HG03060 (cell line): ENCODE measurements around the gene PPP2R2C.

Source experiments
- ATAC-seq: cut with Tn5 transposase; IDR thresholded peaks from one replicate; pipeline ENCODE4 v1.9.1; 2021; ENCODE audit warnings: low read depth, moderate number of reproducible peaks; ENCODE audit not compliant: unreplicated experiment

The PPP2R2C gene

DNA sequence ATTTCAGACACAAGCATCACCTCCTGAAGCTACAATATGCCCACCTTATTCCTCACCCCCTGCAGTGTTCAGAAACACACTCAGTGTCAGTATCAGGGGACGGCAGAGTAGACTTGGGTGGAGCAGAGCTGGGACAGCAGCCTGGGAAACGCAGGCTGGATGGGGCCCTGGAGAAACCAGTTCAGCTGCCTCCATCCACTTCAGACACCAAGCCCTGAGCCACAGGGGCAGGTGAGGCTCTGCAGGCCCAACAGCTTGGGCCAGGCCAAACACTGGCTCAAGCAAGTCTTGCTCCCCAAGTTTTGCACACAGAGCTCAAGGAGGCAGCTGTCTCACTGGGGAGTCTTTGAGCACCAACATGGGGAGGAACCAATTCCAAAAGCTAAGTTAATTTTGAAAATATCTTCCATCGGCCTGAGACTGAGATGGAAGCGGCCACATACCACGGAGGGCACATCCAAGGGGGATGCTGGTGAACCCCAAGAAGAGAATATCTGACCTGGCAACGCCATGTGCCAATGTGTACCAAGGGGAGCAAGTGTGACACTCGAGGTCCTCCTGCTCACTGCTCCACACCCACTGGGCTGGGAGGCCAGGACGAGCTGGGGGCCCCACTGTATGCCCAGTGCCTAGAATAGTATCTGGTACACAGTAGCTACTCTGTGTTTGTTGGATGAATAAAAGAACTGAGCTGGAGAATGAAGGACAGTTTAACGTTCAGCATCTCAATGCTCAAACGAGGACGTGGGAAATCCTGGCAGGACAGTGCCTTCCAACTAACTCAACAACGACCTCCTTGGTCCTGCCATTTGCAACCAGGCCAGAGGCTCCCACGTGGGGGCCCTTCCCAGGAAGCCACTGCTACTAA, 45.6 kb downstream of the PPP2R2C start:
- no peak for ATAC-seq

DNA sequence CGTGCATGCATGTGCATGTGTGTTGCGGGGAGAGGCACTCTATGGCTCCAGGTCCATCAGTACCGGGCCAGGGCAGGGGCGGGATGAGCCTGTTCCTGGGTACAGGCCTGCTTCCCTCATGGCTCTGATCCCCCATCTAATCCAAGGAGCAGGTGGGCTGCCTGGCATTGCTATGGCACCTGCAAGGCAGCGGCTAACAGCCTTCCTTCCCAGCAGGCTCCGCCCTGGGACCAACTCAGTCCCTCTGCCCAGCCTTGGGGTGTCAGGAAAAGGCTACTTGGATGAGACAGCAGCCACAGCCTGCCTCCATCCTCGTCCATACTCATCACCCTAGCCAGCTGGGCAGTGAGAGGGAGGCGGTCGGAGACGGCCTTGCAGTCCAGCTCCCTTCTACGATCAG, 46.5 kb downstream of the PPP2R2C start:
- ATAC-seq = no peak

DNA sequence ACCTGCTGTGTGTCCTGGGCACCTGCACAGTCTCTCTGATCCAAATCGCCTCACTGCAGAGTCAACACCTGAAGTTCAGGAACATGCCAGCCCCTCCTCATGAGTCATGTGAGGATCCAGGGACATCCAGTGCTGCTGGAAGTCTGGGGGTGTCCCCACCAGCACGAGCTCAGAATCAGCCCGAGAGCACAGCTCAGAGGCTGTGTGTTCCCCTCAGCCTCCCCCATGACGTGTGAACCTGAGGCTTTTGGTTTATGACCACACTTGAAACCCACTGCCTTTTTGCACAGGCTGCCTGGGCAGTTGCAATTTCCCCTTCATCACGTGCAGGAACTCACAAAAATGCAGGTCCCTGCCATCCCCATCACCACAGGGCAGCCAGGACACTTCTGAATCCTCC, 47.1 kb downstream of the PPP2R2C start:
- no peak for ATAC-seq

DNA sequence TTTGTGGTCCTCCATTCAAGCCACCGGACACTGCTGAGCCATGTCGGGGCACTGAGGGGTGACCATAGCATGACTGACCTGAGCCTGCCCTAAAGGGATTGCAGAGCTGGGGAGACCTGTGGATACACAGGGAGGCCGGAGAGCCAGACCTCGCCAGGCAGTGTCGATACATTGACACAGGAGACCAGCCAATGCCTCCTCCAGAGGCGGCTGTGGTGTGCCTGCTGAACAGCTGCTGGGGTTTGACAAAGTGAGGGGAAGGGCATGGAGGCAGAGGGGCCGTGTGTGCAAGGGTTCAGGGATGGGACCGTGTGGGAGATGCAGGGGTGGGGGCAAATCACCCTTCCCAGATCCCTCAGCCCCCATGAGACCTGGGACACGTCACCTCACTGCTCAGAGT, 48.0 kb downstream of the PPP2R2C start:
- no peak for ATAC-seq

DNA sequence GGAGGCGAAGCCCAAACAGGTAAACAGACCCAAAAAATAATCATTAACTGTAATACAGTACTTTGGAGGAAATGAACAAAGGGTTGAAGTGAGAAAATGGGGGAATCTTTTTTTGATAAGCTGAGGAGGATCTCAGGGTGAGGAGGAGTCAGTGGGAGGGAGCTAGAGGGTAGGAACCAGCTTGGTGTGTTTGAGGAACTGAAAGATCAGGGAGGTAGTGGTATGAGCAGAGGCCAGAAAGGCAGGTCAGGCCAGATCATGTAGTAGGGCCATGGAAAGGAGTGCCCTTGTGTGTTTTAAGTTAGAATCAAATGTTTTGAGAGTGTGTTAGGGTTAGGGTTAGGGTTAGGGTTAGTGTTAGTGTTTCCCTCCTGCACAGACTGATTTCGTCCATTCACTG, 48.8 kb downstream of the PPP2R2C start:
- peak; percentile 93 for ATAC-seq

DNA sequence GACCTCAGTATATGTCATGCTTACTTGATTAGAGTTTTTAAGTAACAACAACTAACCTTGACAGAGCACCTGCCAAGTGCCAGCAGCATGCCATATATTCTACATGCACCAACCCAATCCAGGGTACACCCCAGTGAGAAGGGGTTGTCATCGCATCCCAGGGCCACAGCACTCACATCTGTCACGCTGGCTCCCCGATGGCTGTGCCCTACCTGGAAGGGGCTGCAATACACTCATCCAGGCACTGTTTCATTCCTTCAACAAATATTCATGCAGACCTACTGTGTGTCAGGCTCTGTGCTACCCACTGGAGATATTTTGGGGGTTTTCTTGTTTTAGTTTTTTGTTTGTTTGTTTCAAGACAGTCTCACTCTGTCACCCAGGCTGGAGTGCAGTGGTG, 49.5 kb downstream of the PPP2R2C start:
- no peak for ATAC-seq

DNA sequence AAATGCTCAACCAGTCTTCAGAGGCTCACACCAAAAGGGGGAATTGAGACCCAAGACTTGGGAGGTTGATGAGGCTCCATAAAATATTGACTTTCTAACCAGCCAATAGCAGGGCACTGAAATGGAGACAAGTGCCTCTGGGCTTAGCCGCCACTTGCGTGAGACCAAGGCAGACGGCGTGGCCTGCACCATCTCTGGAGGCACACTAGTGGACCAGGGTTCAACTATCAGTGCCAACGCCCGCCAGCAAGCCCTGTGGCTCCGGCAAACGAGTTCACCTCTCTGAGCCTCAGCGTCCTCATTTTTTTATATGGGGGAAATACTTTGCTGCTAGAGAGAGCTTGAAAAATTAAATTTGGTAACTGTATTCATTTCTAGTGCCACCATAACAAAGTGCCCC, 50.3 kb downstream of the PPP2R2C start:
- ATAC-seq = no peak

DNA sequence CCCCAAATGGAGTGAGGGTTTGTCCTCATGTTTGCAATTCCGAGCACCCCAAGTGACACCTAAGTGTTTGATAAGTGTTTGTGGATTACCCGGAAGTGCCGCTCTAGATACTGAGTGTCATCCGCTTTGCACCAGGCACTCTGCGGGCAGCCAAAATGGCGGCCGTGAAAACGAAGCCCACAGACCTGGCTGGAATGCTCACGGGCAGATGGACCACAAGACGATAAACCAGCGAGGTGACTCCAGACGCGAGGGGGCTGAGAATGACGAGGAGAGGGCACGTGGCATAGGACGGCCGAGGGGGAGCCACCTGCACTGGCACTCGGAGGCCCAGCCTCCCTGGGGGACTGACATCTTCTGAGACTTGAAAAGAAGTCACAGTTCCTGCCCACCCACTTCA, 51.0 kb downstream of the PPP2R2C start:
- ATAC-seq = no peak

DNA sequence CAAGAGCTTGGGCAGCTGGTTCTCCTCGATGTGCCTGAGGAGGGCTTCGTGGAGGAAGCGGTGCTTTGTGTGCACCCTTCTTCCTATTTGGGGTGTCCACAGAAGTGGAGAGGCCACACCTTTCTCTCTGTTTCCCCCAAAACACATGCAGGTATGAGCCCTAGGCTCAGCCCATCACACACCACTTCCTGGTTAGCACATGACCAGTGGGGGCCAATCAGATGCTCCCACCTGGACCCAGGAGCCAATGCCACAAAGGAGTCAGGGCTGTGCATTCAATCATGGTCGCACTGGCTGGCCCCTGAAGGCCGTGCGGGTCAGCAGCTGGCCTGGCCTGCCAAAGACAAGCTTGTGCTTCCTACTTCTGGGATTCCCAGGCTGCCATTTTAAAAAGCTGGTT, 51.4 kb downstream of the PPP2R2C start:
- ATAC-seq = no peak

DNA sequence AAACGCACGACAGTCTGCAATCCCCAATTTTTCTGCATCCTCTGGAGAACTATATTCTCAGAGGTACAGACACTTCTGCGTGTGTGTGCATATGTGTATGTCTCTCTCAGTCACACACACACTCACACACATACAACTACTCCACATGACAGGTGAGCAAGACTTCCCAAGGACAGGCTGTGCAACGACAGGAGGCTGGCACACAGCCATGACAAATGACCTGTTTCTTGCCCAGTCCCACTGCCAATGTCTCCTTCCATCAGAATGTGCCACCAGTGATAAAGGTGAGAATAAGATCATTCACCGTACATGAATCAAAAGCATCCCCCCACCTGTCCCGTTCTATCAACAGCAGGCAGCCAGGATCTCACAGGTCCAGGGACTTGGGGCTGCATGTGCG, 52.4 kb downstream of the PPP2R2C start:
- no peak for ATAC-seq

DNA sequence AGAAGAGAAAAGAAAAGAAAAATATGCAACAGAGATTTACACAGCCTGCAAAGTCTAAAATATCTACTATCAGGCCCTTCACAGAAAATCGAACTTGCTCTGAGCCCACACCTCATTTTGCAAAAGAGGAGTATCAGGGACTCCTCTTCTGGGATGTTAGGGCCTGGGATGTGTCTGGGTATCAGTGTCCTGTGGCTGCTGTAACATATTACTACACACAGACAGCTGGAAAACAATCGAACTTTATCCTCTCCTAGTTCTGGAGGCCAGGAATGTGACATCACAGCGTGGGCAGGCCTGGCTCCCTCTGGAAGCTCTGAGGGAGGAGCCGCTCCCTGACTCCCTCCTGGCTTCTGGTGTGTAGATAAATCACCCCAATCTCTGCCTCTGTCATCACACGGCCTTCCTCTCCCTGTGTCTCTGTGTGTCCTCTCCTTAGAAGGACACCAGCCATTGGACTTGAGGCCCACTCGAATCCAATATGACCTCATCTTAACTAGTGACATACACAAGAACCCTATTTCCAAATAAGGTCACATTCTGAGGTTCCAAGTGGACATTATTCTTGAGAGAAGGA, 52.9 kb downstream of the PPP2R2C start:
- ATAC-seq = no peak

DNA sequence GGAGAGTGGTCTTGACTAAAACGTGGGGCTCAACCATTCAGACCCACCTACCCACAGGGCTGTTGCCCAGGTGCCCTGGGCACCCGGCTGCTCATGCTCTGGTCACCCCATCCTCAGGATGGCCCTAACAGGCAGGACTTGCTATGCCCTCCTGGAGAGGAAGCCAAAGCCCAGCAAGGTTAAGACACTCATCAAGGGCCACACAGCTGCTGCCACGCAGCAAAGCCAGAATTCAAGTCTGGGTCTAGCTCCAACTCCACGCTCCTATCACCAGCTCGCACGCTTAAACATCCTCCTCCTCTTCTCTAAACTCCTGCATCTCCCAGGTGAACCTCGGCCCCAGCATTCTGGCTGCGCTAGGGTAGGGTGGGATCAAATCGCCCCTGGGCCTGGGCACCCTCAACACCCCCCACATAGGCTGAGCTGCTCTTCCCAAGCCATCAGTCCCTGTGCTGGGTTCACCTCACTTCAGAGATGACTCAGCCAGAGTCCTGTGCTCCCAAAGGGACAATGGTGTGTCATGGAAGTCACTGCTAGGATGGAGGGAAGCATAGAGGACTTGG, 54.1 kb downstream of the PPP2R2C start:
- ATAC-seq = no peak

DNA sequence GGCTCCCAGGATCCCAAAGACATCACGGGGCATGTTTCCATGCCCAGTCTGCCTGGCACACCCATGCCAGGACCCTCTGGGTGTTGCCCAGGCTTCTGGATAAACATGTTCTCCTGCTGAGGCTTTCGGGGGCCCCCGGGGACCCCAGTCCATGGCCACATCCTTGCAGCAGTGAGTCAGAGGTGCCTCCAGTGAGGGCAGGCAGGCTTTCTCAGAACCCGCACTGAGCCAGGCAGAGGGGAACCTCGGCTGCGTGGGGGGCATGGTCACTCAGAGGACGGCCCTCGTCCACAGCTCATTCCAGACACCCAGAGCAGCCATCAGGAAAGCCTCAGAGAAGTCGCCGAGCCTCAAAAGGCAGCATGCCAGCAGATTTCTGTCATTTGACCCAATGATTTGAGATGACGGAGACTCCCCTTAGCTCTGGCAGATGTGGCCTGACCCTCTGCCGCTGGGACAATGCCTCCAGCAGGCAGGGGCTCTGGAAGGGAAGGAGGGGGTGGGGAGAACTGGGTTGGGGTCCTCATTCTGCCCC, 54.8 kb downstream of the PPP2R2C start:
- no peak for ATAC-seq

DNA sequence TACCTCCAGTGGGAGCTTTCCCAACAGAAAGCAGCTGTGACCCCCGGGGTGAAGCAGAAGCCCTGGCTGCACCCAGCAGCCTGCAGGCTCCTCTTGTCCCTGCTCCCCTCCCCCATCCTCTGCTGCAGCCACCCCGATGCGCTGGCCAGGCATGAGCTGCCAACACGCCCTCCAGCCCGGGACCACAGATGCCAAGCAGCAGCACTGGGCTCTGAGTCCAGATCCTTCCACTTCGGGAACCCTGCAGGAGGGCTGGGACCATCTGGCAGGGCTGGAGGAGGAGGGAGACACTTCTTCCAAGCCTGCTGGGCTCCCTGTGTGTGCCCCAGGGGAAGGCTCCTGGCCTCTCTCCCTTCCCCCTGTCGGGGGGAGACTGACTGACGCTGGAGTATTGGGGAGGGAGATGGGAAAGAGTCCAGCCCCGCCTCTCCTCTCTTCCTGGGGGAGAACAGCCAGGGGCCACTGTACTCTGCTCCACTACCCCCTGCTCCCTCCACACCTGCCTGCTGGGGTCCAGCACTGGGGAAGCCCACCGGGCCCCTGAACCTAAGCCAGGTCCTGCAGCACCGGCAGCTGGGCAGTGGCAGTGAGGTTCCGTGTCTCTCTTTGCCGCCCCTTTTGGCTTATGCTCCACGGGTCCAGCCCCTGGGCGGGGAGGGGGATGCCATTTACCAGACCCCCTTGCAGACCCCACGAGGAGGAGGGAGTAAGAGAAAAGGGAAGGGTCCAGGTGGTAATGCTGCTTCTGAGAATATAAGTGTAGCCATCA, 55.7 kb downstream of the PPP2R2C start:
- no peak for ATAC-seq

DNA sequence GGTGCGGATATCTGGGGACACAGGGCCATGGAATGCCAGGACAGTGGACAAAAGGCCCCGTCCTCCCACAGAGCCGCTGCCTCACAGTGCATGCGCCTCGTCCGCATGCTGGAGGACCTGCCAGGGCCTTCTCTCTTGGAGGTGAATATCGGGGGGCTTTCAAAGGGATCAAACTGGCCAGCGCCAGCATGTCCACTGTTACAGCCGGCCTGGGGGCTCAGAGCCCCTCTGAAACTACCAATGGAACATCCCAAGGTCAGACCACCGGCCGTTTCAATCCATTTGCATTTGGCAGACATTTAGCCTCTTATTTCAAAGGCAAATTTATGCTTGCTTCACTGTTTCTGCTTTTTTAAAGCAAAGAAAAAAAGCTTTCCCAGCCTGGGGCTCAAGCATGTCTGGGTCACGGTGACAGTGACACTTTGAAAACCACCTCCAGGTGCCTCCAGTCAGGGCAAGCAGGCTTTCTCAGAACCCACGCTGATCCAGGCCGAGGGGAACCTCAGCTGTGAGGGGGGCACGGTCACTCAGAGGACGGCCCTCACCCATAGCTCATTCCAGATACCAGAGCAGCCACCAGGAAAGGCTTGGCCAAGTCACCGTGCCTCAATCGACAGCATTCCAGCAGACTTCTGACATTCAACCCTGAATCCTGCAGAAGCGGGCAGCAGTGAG, 57.2 kb downstream of the PPP2R2C start:
- no peak for ATAC-seq

DNA sequence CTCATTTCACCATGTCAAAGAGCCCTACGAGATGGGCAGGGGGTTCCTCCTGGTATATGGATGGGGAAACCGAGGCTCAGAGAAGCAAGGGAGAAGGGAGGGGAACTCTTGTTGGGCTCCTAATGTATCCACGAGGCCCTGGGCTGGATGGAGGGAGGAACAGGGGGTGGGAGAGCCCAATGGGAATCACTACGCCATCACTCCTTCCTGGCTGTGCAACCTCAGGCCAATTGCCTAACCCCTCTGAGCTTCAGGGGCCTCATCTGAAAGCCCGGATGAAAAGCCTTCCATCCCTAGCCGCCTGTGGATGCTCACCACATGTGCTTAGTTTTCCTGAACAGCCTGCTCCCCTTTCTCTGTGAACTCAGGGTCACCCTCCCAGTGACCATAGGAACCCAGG, 57.8 kb downstream of the PPP2R2C start:
- ATAC-seq = no peak

DNA sequence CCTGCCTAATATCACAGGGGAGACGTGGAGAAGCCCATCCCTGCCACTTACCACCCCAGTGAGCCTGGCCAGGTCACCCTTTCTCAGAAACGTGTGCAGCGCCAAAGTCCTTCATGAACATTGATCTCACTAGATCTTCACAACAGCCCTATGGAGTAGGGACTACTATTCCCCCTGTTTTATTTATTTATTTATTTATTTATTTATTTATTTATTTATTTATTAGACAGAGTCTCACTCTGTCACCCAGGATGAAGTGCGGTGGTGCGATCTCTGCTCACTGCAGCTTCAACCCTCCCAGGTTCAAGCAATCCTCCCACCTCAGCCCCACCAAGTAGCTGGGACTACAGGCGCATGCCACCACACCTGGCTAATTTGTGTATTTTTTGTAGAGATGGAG, 61.8 kb downstream of the PPP2R2C start:
- no peak for ATAC-seq

DNA sequence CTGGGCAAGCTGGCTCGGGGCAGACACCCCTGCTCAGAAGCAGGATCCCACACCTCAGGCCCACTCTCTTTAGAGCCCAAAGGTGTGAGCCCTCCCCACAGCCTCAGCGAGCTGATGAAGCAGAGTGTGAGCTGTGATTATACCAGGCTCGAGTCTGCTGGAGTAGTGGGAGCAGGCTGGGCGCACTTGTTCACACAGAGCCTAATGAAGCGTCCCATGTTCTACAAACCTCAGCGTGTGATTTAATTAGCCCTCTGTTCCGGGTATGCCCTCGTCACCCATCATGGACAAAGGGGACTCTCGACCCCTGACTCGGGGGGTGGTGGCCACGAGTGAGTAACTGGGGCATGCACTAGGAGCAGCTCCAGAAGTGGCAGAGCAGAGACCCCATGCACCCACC, 62.3 kb downstream of the PPP2R2C start:
- ATAC-seq = no peak

DNA sequence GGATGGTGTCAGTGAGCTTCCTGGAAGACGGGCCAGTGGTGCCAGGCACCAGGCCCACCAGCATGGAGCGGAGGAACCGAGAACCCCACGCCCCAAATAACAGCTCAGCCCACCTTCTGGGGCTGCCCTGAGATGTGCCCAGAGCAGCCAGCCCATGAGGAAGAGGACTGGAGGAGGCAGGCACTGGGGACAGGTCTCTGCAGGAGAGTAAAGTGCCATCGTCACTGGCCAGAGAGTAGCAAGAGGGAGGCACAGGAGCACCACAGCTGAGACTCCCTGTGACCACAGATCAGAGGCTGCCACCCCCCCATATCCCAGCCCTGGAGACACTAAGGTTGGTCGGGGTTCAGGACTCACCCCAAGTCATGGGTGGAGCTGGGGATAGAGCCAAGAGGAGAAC, 63.0 kb downstream of the PPP2R2C start:
- ATAC-seq = no peak

DNA sequence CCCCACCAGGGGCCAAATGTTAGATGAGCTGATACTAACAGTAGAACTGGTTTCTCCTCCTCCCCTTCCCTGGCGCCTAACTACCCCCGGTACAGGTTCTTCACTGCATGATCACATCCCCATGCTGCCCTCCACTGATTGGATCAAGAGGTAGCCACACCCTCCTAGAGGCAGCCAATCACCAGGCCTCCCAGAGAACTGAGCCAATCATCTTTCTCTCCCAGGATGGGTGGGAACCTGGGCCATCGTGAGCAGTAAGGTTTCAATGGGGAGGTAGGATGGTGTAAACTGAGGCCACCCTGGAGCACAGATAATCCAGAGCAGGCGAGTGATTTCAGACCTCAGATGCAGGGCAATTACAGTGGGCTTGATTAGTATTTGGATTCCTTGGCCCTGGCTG, 64.2 kb downstream of the PPP2R2C start:
- ATAC-seq = no peak

DNA sequence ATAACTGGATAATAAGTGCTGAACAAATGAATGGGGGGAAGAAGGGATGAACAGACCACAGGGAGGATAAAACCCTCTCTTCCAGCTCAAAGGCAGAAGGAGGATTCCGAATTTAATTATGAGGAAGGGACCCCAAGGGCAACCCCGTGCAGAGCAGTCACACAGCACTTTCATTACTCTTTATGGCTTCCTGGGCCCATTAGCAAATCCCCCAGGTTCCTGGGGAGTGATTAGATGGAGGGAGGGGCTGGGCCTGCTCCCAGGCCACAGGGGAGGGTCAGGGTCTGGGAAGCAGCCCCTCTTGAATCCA, 67.1 kb downstream of the PPP2R2C start:
- no peak for ATAC-seq
